Measurements from ENCODE around the gene ADPRS. TPM values are rescaled to one million over a fixed set of nuclear protein-coding genes. Genes with fewer than 3 reads are reported as not detected.

ADPRS gene
- total and polyA plus RNA-seq, 2 donors (not counting 1 experiment from before 2014, with no cell fraction given): 25.3 to 30.9 TPM

GRCh38 chr1:36076979-36077573 lies 11.6 kb upstream of the ADPRS start:
- Histone ChIP-seq H2AFZ (ENCODE audit: low read length) (no peak overlapping the region), H3K4me2 (ENCODE audit: extremely low read depth, insufficient read depth, low read length) (no peak overlapping the region), H3K4me1 (ENCODE audit: control insufficient read depth, extremely low read depth, insufficient read depth, low read length) (no peaks in the 10 kb centered on the region), H3K27ac (ENCODE audit: insufficient read depth, low read length) (no peak overlapping the region), H3K27me3 (ENCODE audit: control insufficient read depth, insufficient read depth, low read length) (no peaks in the 10 kb centered on the region), H4K20me1 (ENCODE audit: control insufficient read depth, extremely low read depth, insufficient read depth, low read length) (no peaks in the 10 kb centered on the region), H3K4me3 (replicated peaks in 1 of 4; ENCODE audit: control extremely low read depth in 1 of 4, insufficient read depth in 1 of 4, low read depth in 3 of 4, low read length in 4 of 4) (no peak overlapping the region), H3K79me2 (ENCODE audit: control insufficient read depth, insufficient read depth, low read length) (no peaks in the 10 kb centered on the region), H3K36me3 (ENCODE audit: control insufficient read depth, insufficient read depth, low read length) (no peaks in the 10 kb centered on the region), H3K9me3 (ENCODE audit: control insufficient read depth, insufficient read depth, low read depth, low read length) (no peaks in the 10 kb centered on the region), H3K9ac (ENCODE audit: insufficient read depth, low read length) (no peak overlapping the region)
- DNase-seq (ENCODE audit: low read depth in 2 of 2): no peak
- no peak for TF ChIP-seq EZH2 (IDR thresholded peaks at IDR 0.05; ENCODE audit: low read length, missing control alignments)
- TF ChIP-seq CTCF (conservative IDR thresholded peaks at IDR 0.05 in 1 of 2, IDR thresholded peaks at IDR 0.05 in 1 of 2; ENCODE audit: low read depth in 1 of 2, low read length in 2 of 2): no peak

GRCh38 chr1:36080236-36080635 lies 8.5 kb upstream of the ADPRS start:
- no peaks in the 10 kb centered on the region for H3K4me1 ChIP-seq (ENCODE audit: control insufficient read depth, extremely low read depth, insufficient read depth, low read length)
- H3K4me3 ChIP-seq (replicated peaks in 1 of 4; ENCODE audit: control extremely low read depth in 1 of 4, insufficient read depth in 1 of 4, low read depth in 3 of 4, low read length in 4 of 4): no peak overlapping the region
- H3K36me3 ChIP-seq (ENCODE audit: control insufficient read depth, insufficient read depth, low read length): no peaks in the 10 kb centered on the region
- no peaks in the 10 kb centered on the region for H3K9me3 ChIP-seq (ENCODE audit: control insufficient read depth, insufficient read depth, low read depth, low read length)
- no peak for DNase-seq (ENCODE audit: low read depth in 2 of 2)
- H3K9ac ChIP-seq (ENCODE audit: insufficient read depth, low read length): no peak overlapping the region
- H3K79me2 ChIP-seq (ENCODE audit: control insufficient read depth, insufficient read depth, low read length): no peaks in the 10 kb centered on the region
- H4K20me1 ChIP-seq (ENCODE audit: control insufficient read depth, extremely low read depth, insufficient read depth, low read length): no peaks in the 10 kb centered on the region
- H3K27me3 ChIP-seq (ENCODE audit: control insufficient read depth, insufficient read depth, low read length): no peaks in the 10 kb centered on the region
- H2AFZ ChIP-seq (ENCODE audit: low read length): no peak overlapping the region
- no peak overlapping the region for H3K4me2 ChIP-seq (ENCODE audit: extremely low read depth, insufficient read depth, low read length)
- no peak for TF ChIP-seq EZH2 (IDR thresholded peaks at IDR 0.05; ENCODE audit: low read length, missing control alignments)
- no peak for TF ChIP-seq CTCF (conservative IDR thresholded peaks at IDR 0.05 in 1 of 2, IDR thresholded peaks at IDR 0.05 in 1 of 2; ENCODE audit: low read depth in 1 of 2, low read length in 2 of 2)
- no peak overlapping the region for H3K27ac ChIP-seq (ENCODE audit: insufficient read depth, low read length)

GRCh38 chr1:36080801-36081200 lies 7.9 kb upstream of the ADPRS start:
- Histone ChIP-seq H3K27me3 (ENCODE audit: control insufficient read depth, insufficient read depth, low read length) (no peaks in the 10 kb centered on the region), H3K4me1 (ENCODE audit: control insufficient read depth, extremely low read depth, insufficient read depth, low read length) (no peaks in the 10 kb centered on the region), H3K9ac (ENCODE audit: insufficient read depth, low read length) (no peak overlapping the region), H3K4me2 (ENCODE audit: extremely low read depth, insufficient read depth, low read length) (no peak overlapping the region), H3K9me3 (ENCODE audit: control insufficient read depth, insufficient read depth, low read depth, low read length) (no peaks in the 10 kb centered on the region), H4K20me1 (ENCODE audit: control insufficient read depth, extremely low read depth, insufficient read depth, low read length) (no peaks in the 10 kb centered on the region), H3K36me3 (ENCODE audit: control insufficient read depth, insufficient read depth, low read length) (no peaks in the 10 kb centered on the region), H3K4me3 (replicated peaks in 1 of 4; ENCODE audit: control extremely low read depth in 1 of 4, insufficient read depth in 1 of 4, low read depth in 3 of 4, low read length in 4 of 4) (no peak overlapping the region), H3K27ac (ENCODE audit: insufficient read depth, low read length) (no peak overlapping the region), H3K79me2 (ENCODE audit: control insufficient read depth, insufficient read depth, low read length) (no peaks in the 10 kb centered on the region), H2AFZ (ENCODE audit: low read length) (no peak overlapping the region)
- DNase-seq (ENCODE audit: low read depth in 2 of 2): no peak
- TF ChIP-seq CTCF (conservative IDR thresholded peaks at IDR 0.05 in 1 of 2, IDR thresholded peaks at IDR 0.05 in 1 of 2; ENCODE audit: low read depth in 1 of 2, low read length in 2 of 2) (no peak), EZH2 (IDR thresholded peaks at IDR 0.05; ENCODE audit: low read length, missing control alignments) (no peak)
